ENCODE data around the gene LIN28B.
A peak's percentile ranks its signal among the peaks of the same experiment; 100 is the strongest.

The LIN28B gene

GRCh38 chr6:105108631-105109262 lies 151.8 kb downstream of the LIN28B start:
- no peak for TF ChIP-seq CTCF (IDR thresholded peaks at IDR 0.05; ENCODE audit: low read length, missing control alignments)
- DNase-seq (ENCODE audit: low read depth) = no peak
- no peak overlapping the region for H3K4me3 ChIP-seq (replicated peaks; ENCODE audit: low read depth, low read length)

GRCh38 chr6:105109955-105110895 lies 153.3 kb downstream of the LIN28B start:
- H3K4me3 ChIP-seq (replicated peaks; ENCODE audit: low read depth, low read length) = no peak overlapping the region
- no peak for DNase-seq (ENCODE audit: low read depth)
- TF ChIP-seq CTCF (IDR thresholded peaks at IDR 0.05; ENCODE audit: low read length, missing control alignments) = no peak

- TF ChIP-seq CTCF (IDR thresholded peaks at IDR 0.05; ENCODE audit: low read length, missing control alignments) = no peak
- DNase-seq (ENCODE audit: low read depth) = no peak
- H3K4me3 ChIP-seq (replicated peaks; ENCODE audit: low read depth, low read length) = no peak overlapping the region
Measured at GRCh38 chr6:105111105-105111504, 154.2 kb downstream of the LIN28B start.

- no peak for DNase-seq (ENCODE audit: low read depth)
- TF ChIP-seq CTCF (IDR thresholded peaks at IDR 0.05; ENCODE audit: low read length, missing control alignments) = no peak
- H3K4me3 ChIP-seq (replicated peaks; ENCODE audit: low read depth, low read length) = no peak overlapping the region
Measured at GRCh38 chr6:105111871-105112270, 155.0 kb downstream of the LIN28B start.

GRCh38 chr6:105112577-105112976 lies 155.7 kb downstream of the LIN28B start:
- peak; percentile 10 for DNase-seq (ENCODE audit: low read depth)
- H3K4me3 ChIP-seq (replicated peaks; ENCODE audit: low read depth, low read length) = no peak overlapping the region
- no peak for TF ChIP-seq CTCF (IDR thresholded peaks at IDR 0.05; ENCODE audit: low read length, missing control alignments)

- no peak for DNase-seq (ENCODE audit: low read depth)
- no peak overlapping the region for H3K4me3 ChIP-seq (replicated peaks; ENCODE audit: low read depth, low read length)
- TF ChIP-seq CTCF (IDR thresholded peaks at IDR 0.05; ENCODE audit: low read length, missing control alignments) = no peak
Measured at GRCh38 chr6:105113422-105113821, 156.5 kb downstream of the LIN28B start.
